Endothelial cell (in vitro differentiated cells): ENCODE results near the gene SEPTIN8. TPM values are rescaled to one million over a fixed set of nuclear protein-coding genes. Genes with fewer than 3 reads are reported as not detected.

Source experiments
- DNase-seq: peaks from one replicate; pipeline ENCODE4 v3.0.0; 2021; ENCODE audit warnings: low spot score
- H3K27ac Mint-ChIP-seq: one replicate; pipeline ENCODE4 v1.8.0; 2021; ENCODE audit warnings: mixed read lengths, inconsistent platforms; ENCODE audit not compliant: unreplicated experiment
- H3K27me3 Mint-ChIP-seq: one replicate; pipeline ENCODE4 v1.8.0; 2021; ENCODE audit warnings: mild to moderate bottlenecking, moderate library complexity, mixed read lengths, inconsistent platforms; ENCODE audit not compliant: unreplicated experiment
- H3K36me3 Mint-ChIP-seq: one replicate; pipeline ENCODE4 v1.8.0; 2021; ENCODE audit warnings: mild to moderate bottlenecking, low read depth, mixed read lengths, inconsistent platforms; ENCODE audit not compliant: unreplicated experiment
- H3K4me1 Mint-ChIP-seq: one replicate; pipeline ENCODE4 v1.8.0; 2021; ENCODE audit warnings: mild to moderate bottlenecking, mixed read lengths, inconsistent platforms; ENCODE audit not compliant: unreplicated experiment
- H3K4me3 Mint-ChIP-seq: one replicate; pipeline ENCODE4 v1.8.0; 2021; ENCODE audit warnings: mild to moderate bottlenecking, mixed read lengths, inconsistent platforms; ENCODE audit not compliant: unreplicated experiment
- H3K9me3 Mint-ChIP-seq: one replicate; pipeline ENCODE4 v1.8.0; 2021; ENCODE audit warnings: mixed read lengths, inconsistent platforms; ENCODE audit not compliant: unreplicated experiment
- CTCF ChIP-seq: fragments of 200-600 bp; sonication (generic); IDR thresholded peaks from one replicate; pipeline ENCODE4 v1.5.0; 2021; ENCODE audit warnings: antibody characterized with exemption; ENCODE audit not compliant: unreplicated experiment
- total RNA-seq: library from RNA; stranded (reverse); fragmentation: NEBNext Ultra II Directional; extraction: Animal tissue kit (Norgen Biotek cat#: 25700); gene quantifications from one replicate; pipeline ENCODE4 v1.2.1, GENCODE V29; 2021; ENCODE audit not compliant: unreplicated experiment

The SEPTIN8 gene
- total RNA-seq, 1 donor from 2014 or later = 22.8 TPM

GRCh38 chr5:132753135-132753987 lies 23.7 kb downstream of the SEPTIN8 start:
- Mint-ChIP-seq H3K27me3 (peaks cover 6% of the 10 kb centered on the region), H3K36me3 (no peaks in the 10 kb centered on the region), H3K9me3 (no peaks in the 10 kb centered on the region), H3K27ac (no peak overlapping the region), H3K4me3 (no peak overlapping the region), H3K4me1 (peaks cover 2% of the 10 kb centered on the region)
- TF ChIP-seq CTCF = no peak
- peak; percentile 2 for DNase-seq

- H3K4me1 Mint-ChIP-seq = peaks cover 2% of the 10 kb centered on the region
- no peak overlapping the region for H3K4me3 Mint-ChIP-seq
- H3K27me3 Mint-ChIP-seq = peaks cover 8% of the 10 kb centered on the region
- DNase-seq = no peak
- no peak overlapping the region for H3K27ac Mint-ChIP-seq
- no peak for TF ChIP-seq CTCF
- H3K36me3 Mint-ChIP-seq = no peaks in the 10 kb centered on the region
- H3K9me3 Mint-ChIP-seq = no peaks in the 10 kb centered on the region
Measured at GRCh38 chr5:132752581-132753125, 24.4 kb downstream of the SEPTIN8 start.

GRCh38 chr5:132751971-132752580 lies 25.0 kb downstream of the SEPTIN8 start:
- H3K36me3 Mint-ChIP-seq = no peaks in the 10 kb centered on the region
- DNase-seq = no peak
- no peak overlapping the region for H3K27ac Mint-ChIP-seq
- peaks cover 2% of the 10 kb centered on the region for H3K4me1 Mint-ChIP-seq
- no peaks in the 10 kb centered on the region for H3K9me3 Mint-ChIP-seq
- H3K27me3 Mint-ChIP-seq = peaks cover 6% of the 10 kb centered on the region
- no peak for TF ChIP-seq CTCF
- H3K4me3 Mint-ChIP-seq = no peak overlapping the region

- H3K9me3 Mint-ChIP-seq = no peaks in the 10 kb centered on the region
- H3K4me1 Mint-ChIP-seq = peaks cover 2% of the 10 kb centered on the region
- no peak for TF ChIP-seq CTCF
- no peak overlapping the region for H3K27ac Mint-ChIP-seq
- H3K36me3 Mint-ChIP-seq = no peaks in the 10 kb centered on the region
- no peak overlapping the region for H3K4me3 Mint-ChIP-seq
- peaks cover 6% of the 10 kb centered on the region for H3K27me3 Mint-ChIP-seq
- no peak for DNase-seq
Measured at GRCh38 chr5:132751444-132751843, 25.6 kb downstream of the SEPTIN8 start.
